Prostate gland (tissue), 2 donors: ENCODE results near the gene ADAM17.

Experiments used
- CTCF ChIP-seq, 4 experiments: fragments of 200-600 bp in 2 of 4; fragments of 450-650 bp in 2 of 4; sonication (generic) in 2 of 4; IDR thresholded peaks; 1 replicate in 3 of 4; 2 replicates in 1 of 4; pipeline ENCODE4 v1.5.1; 2016 to 2019; ENCODE audit warnings: antibody characterized with exemption in 4 of 4, mild to moderate bottlenecking in 2 of 4, moderate library complexity in 2 of 4
- POLR2A ChIP-seq: fragments of 450-650 bp; IDR thresholded peaks from one replicate; pipeline ENCODE4 v1.6.1; 2016; ENCODE audit warnings: antibody characterized with exemption, mild to moderate bottlenecking
- POLR2AphosphoS5 ChIP-seq: sonication (generic); formaldehyde crosslinking; IDR thresholded peaks from one replicate; pipeline ENCODE4 v1.6.1; 2017; ENCODE audit warnings: antibody characterized with exemption

GRCh38 chr2:9445089-9445488 is 110.5 kb downstream of the ADAM17 start:
- TF ChIP-seq POLR2AphosphoS5 (no peak), CTCF (IDR thresholded peaks at IDR 0.05) (no peak), POLR2A (no peak)
